ENCODE data around the gene PIGQ.
A peak's percentile ranks its signal among the peaks of the same experiment; 100 is the strongest.

Gene PIGQ

DNA sequence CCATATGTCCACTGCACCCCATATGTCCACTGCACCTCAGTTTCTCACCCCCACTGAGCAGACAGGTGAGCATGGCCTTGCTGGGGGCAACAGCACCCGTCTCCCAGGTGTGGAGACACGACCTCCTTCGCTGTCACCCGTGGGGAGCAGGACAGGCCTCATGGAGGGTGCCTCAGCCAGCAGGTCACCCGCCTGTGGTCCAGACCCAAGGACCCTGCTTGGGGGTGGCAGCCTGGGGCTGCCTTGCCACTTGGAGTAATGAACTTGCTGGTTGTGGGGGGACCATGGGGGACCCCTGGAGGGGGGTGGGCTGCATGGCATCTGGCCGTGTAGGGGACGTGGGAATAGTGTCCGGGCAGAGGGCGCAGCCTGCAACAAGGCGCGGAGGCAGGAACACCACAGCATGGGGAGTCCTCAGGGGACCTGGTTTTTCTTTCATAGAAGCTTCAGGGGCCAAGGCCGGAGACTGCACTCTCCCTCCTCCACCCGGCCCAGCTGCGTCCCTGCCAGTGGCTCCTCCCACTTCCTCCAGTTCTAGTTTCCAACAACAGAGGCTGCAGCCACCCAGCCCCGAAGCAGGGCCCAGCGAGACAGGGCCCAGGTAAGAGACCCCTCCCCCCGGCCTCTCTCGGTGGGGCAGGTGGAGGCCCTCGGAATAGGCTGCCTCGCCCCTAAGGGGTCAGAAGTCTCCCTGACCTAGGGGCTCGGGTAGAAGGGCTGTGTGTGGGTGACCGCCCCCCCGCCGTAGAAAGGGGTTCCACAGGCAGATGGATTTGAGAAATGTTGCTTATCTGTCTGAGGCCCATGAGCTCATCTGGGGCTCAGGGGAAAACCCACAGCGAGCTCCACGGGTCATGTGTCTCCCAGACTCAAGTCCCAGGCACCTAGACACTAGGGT lies 3.0 kb upstream of the PIGQ start, which contains the start of gene NHLRC4:
Gene NHLRC4, plus strand, starts transcription at position 531 of the 898 bp plus-strand sequence. CDS start 1,043 bp downstream, outside the sequence.
- no peaks in the 10 kb centered on the region for H3K9me3 ChIP-seq (ENCODE audit: insufficient read depth, low read length)
- H3K4me3 ChIP-seq (ENCODE audit: low read length) = peak within 1 kb of the TSS; percentile 75
- H3K27me3 ChIP-seq (ENCODE audit: low read depth, low read length) = no peaks in the 10 kb centered on the region
- H3K36me3 ChIP-seq (replicated peaks; ENCODE audit: low read depth, low read length) = no peaks in the 10 kb centered on the region
- peaks cover 14% of the 10 kb centered on the region for H3K79me2 ChIP-seq (ENCODE audit: low read length)
- peak within 1 kb of the TSS; percentile 77 for H3K9ac ChIP-seq (ENCODE audit: low read length)
- peak within 1 kb of the TSS; percentile 77 for H3K27ac ChIP-seq (ENCODE audit: low read length)
- no peaks in the 10 kb centered on the region for H4K20me1 ChIP-seq (ENCODE audit: insufficient read depth, low read length)
- peak within 1 kb of the TSS; percentile 96 for H3K4me2 ChIP-seq (ENCODE audit: low read length)
- H2AFZ ChIP-seq (ENCODE audit: low read depth, low read length) = peak within 1 kb of the TSS; percentile 48; the same call in 1 of the 2 replicates
- TF ChIP-seq EZH2phosphoT487 (IDR thresholded peaks at IDR 0.05; ENCODE audit: low read depth) = no peak
- TF ChIP-seq, protein P1, sequence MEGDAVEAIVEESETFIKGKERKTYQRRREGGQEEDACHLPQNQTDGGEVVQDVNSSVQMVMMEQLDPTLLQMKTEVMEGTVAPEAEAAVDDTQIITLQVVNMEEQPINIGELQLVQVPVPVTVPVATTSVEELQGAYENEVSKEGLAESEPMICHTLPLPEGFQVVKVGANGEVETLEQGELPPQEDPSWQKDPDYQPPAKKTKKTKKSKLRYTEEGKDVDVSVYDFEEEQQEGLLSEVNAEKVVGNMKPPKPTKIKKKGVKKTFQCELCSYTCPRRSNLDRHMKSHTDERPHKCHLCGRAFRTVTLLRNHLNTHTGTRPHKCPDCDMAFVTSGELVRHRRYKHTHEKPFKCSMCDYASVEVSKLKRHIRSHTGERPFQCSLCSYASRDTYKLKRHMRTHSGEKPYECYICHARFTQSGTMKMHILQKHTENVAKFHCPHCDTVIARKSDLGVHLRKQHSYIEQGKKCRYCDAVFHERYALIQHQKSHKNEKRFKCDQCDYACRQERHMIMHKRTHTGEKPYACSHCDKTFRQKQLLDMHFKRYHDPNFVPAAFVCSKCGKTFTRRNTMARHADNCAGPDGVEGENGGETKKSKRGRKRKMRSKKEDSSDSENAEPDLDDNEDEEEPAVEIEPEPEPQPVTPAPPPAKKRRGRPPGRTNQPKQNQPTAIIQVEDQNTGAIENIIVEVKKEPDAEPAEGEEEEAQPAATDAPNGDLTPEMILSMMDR (IDR thresholded peaks at IDR 0.05; ENCODE audit: low read depth, low read length) = no peak
- H3K4me1 ChIP-seq (ENCODE audit: low read length) = peaks cover 32% of the 10 kb centered on the region

DNA sequence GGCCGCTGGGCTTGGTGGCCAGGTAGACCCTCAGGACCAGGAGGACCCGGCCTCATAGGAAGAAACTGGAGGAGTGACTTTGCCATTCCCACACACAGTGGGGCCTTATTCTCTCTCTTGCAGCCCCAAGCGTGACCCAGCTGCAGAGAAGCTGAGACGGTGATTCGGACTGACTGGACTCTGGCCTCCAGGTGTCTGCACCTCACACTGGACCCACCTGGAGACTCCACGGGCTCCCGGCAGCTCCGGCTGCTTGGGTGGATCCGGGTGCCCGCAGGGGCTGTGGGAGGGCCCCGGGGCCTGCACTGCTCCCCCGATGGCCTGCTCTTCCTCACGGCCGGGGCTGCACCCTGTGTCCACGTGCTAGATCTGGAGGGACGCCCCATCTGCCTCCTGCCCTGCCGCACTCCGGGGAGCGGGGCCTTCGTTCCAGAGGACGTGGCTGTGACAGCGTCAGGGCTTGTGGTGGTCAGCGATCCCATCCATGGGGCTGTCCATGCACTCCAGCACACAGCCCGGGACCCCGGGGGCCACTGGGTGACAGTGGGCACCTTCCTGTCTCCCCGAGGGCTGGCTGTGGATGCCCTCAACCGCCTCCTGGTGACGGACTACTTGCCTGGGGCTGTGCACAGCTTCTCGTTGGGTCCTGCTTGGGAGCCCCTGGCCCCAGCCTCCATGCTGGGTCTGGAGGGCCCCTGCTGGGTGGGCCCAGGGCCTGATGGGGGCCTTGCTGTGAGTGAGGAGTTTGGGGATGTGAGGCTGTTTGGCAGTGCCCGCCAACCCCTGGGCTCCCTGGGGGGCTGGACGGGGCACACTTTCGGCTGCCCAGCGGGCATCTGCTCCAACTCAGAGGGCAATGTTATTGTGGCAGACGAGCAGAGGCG lies 2.2 kb upstream of the PIGQ start:
- H3K27me3 ChIP-seq (ENCODE audit: low read depth, low read length) = no peaks in the 10 kb centered on the region
- peak overlapping the region; percentile 77 for H3K27ac ChIP-seq (ENCODE audit: low read length)
- peaks cover 14% of the 10 kb centered on the region for H3K79me2 ChIP-seq (ENCODE audit: low read length)
- H3K4me3 ChIP-seq (ENCODE audit: low read length) = peak overlapping the region; percentile 75
- no peaks in the 10 kb centered on the region for H3K36me3 ChIP-seq (replicated peaks; ENCODE audit: low read depth, low read length)
- H2AFZ ChIP-seq (ENCODE audit: low read depth, low read length) = no peak overlapping the region
- no peaks in the 10 kb centered on the region for H3K9me3 ChIP-seq (ENCODE audit: insufficient read depth, low read length)
- peak overlapping the region; percentile 96 for H3K4me2 ChIP-seq (ENCODE audit: low read length)
- H3K4me1 ChIP-seq (ENCODE audit: low read length) = peaks cover 32% of the 10 kb centered on the region
- peak overlapping the region; percentile 77 for H3K9ac ChIP-seq (ENCODE audit: low read length)
- H4K20me1 ChIP-seq (ENCODE audit: insufficient read depth, low read length) = no peaks in the 10 kb centered on the region
- no peak for TF ChIP-seq EZH2phosphoT487 (IDR thresholded peaks at IDR 0.05; ENCODE audit: low read depth)
- TF ChIP-seq, protein P1 (IDR thresholded peaks at IDR 0.05; ENCODE audit: low read depth, low read length) = no peak

DNA sequence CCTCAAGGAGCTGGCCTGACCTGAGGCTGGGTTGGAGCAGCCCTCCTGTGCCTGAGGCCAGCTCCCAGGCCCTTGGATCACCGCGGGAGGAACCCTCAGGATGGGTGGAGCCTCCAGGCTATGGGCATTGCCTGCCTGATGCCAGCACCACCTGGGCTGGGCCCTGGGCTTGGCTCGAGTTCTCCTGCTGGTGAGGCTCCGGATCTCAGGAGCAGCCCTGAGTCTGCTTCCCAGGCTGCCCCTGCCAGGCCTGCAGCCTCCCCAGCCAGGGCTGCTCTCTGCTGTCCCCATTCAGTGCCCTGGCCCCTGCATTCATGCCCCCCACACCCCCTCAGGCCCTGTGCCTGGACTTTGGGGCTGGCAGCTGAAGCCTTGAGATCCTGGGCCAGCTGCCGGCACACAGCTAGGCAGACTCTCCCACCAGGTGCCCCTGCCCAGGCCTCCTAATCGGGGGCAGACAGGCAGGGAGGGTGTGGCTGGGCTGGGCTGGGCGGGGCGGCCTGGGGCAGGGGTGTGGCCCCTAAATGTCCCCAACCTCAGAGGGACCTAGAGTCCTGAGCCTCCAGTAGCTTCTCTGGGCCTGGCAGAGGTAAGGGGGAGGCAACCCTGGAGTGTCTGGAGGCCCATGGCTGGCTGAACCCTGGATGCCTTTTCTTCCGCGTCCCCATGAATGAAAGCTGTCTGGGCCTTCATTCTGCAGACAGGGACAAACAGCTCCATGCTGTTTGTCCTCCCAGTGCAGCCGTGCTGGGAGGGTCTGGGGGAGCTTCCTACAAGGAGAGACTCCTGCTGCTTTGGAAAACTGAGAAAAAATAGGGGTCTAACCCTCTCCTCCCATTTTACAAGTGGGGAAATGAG lies 1.1 kb upstream of the PIGQ start:
- Histone ChIP-seq H3K9ac (ENCODE audit: low read length) (peak overlapping the region; percentile 85), H3K27ac (ENCODE audit: low read length) (peak overlapping the region; percentile 77), H3K79me2 (ENCODE audit: low read length) (peaks cover 14% of the 10 kb centered on the region), H3K9me3 (ENCODE audit: insufficient read depth, low read length) (no peaks in the 10 kb centered on the region), H3K4me2 (ENCODE audit: low read length) (peak overlapping the region; percentile 83), H3K4me1 (ENCODE audit: low read length) (peaks cover 32% of the 10 kb centered on the region), H4K20me1 (ENCODE audit: insufficient read depth, low read length) (no peaks in the 10 kb centered on the region), H3K4me3 (ENCODE audit: low read length) (peak overlapping the region; percentile 93), H2AFZ (ENCODE audit: low read depth, low read length) (no peak overlapping the region), H3K36me3 (replicated peaks; ENCODE audit: low read depth, low read length) (no peaks in the 10 kb centered on the region), H3K27me3 (ENCODE audit: low read depth, low read length) (no peaks in the 10 kb centered on the region)
- TF ChIP-seq, protein P1 (IDR thresholded peaks at IDR 0.05; ENCODE audit: low read depth, low read length) = no peak
